ENCODE results near the gene NKIRAS2. TPM values are rescaled to one million over a fixed set of nuclear protein-coding genes. Genes with fewer than 3 reads are reported as not detected.

The NKIRAS2 gene
- total RNA-seq, 1 experiment from 2014 or later = 22.4 TPM

DNA sequence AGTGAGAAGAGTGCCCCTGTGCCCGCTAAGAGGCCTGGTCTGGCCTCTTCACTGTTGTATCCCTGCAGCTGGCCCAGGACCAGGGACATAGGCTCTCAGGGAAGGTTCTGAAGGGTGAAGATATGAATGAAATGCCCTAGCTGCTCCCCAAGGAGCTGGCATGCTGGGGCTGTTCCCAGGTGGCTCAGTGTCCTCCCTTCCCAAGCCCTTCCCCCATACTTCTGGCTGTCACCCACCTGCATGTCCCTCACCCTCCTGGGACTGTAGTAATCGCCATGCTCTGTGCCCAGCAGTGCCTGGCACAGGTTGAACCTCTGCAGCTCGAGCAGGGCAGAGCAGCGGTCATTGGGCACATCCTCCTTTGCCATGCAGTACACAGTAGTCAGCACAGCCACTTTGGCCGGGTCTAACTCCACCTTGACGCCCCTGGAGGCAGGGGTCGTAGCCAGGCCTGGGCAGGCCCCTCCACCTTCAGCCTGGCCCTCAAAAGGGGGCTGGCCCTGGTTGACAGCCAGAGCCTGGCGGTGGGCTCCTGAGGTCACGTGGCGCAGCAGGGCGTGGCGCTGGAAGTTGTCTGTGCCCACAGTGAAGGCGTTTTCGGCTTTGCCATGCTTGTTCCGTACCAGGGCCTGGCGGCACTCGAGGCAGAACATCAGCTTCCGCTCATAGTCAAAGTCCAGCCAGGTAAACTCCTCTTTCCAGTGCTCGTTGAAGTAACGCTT lies 22.9 kb downstream of the NKIRAS2 start:
- TF ChIP-seq, protein P1, sequence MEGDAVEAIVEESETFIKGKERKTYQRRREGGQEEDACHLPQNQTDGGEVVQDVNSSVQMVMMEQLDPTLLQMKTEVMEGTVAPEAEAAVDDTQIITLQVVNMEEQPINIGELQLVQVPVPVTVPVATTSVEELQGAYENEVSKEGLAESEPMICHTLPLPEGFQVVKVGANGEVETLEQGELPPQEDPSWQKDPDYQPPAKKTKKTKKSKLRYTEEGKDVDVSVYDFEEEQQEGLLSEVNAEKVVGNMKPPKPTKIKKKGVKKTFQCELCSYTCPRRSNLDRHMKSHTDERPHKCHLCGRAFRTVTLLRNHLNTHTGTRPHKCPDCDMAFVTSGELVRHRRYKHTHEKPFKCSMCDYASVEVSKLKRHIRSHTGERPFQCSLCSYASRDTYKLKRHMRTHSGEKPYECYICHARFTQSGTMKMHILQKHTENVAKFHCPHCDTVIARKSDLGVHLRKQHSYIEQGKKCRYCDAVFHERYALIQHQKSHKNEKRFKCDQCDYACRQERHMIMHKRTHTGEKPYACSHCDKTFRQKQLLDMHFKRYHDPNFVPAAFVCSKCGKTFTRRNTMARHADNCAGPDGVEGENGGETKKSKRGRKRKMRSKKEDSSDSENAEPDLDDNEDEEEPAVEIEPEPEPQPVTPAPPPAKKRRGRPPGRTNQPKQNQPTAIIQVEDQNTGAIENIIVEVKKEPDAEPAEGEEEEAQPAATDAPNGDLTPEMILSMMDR (IDR thresholded peaks at IDR 0.05) = no peak
- TF ChIP-seq, protein P2, sequence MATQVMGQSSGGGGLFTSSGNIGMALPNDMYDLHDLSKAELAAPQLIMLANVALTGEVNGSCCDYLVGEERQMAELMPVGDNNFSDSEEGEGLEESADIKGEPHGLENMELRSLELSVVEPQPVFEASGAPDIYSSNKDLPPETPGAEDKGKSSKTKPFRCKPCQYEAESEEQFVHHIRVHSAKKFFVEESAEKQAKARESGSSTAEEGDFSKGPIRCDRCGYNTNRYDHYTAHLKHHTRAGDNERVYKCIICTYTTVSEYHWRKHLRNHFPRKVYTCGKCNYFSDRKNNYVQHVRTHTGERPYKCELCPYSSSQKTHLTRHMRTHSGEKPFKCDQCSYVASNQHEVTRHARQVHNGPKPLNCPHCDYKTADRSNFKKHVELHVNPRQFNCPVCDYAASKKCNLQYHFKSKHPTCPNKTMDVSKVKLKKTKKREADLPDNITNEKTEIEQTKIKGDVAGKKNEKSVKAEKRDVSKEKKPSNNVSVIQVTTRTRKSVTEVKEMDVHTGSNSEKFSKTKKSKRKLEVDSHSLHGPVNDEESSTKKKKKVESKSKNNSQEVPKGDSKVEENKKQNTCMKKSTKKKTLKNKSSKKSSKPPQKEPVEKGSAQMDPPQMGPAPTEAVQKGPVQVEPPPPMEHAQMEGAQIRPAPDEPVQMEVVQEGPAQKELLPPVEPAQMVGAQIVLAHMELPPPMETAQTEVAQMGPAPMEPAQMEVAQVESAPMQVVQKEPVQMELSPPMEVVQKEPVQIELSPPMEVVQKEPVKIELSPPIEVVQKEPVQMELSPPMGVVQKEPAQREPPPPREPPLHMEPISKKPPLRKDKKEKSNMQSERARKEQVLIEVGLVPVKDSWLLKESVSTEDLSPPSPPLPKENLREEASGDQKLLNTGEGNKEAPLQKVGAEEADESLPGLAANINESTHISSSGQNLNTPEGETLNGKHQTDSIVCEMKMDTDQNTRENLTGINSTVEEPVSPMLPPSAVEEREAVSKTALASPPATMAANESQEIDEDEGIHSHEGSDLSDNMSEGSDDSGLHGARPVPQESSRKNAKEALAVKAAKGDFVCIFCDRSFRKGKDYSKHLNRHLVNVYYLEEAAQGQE (IDR thresholded peaks at IDR 0.05; ENCODE audit: insufficient read depth in 1 of 2, low read depth in 2 of 2, low read length in 1 of 2) = no peak
- TF ChIP-seq TCF7L2 (IDR thresholded peaks at IDR 0.05; ENCODE audit: low read depth, low read length) (no peak), SIN3A (IDR thresholded peaks at IDR 0.05; ENCODE audit: borderline replicate concordance, insufficient read depth, low read depth, low read length) (no peak), POLR2AphosphoS5 (IDR thresholded peaks at IDR 0.05; ENCODE audit: low read depth, low read length) (no peak)
- no peak for DNase-seq (ENCODE audit: low read depth, low spot score)
- ChIA-PET POLR2A (no interaction called here), CTCF (no interaction called here)
- intact Hi-C loops (cut with micrococcal nuclease; ENCODE audit: unreplicated experiment) = no loop called here
- no peak overlapping the region for H3K27ac ChIP-seq (ENCODE audit: low read length)
- no peaks in the 10 kb centered on the region for H3K27me3 ChIP-seq (ENCODE audit: control insufficient read depth, insufficient read depth, low read length)
- H3K4me1 ChIP-seq (ENCODE audit: control insufficient read depth, insufficient read depth, low read length) = no peaks in the 10 kb centered on the region
- no peak overlapping the region for H3K4me3 ChIP-seq (ENCODE audit: low read depth in 2 of 2, low read length in 2 of 2)
- in situ Hi-C loops (cut with HindIII; ENCODE audit: low pct_unique_long_range_greater_than_20kb, low sequenced_read_pairs) = no loop called here
- no peaks in the 10 kb centered on the region for H3K36me3 ChIP-seq (ENCODE audit: control insufficient read depth, insufficient read depth, low read length)
- BruUV-seq (replicated peaks) = no TSS peak
- ATAC-seq = no peak
- no peaks in the 10 kb centered on the region for H3K9me3 ChIP-seq (ENCODE audit: control insufficient read depth, insufficient read depth, low read depth, low read length)

DNA sequence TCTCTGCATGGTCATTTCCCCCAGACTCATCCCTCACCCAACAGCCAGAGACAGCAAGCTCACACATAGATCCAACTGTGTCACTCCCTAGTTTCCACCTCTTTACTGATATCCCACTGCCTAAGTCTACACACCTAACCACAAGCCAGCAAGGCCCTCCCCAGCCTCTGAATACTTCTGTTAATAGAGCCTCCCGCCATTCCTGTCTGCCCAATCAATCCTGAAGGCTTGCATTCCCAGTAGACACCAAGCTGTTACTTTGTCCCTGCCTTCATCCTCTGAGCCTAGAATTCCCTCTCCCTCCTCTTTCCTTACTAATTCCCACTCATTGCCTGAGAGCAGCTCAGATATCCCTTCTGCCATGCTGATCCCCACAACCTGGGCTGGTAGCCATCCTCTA lies 25.8 kb downstream of the NKIRAS2 start:
- in situ Hi-C loops (cut with HindIII; ENCODE audit: low pct_unique_long_range_greater_than_20kb, low sequenced_read_pairs) = no loop called here
- BruUV-seq (replicated peaks) = no TSS peak

More for the DNA sequence above, 25.8 kb downstream of the NKIRAS2 start:
- TF ChIP-seq SIN3A (IDR thresholded peaks at IDR 0.05; ENCODE audit: borderline replicate concordance, insufficient read depth, low read depth, low read length) (no peak), POLR2AphosphoS5 (IDR thresholded peaks at IDR 0.05; ENCODE audit: low read depth, low read length) (no peak), TCF7L2 (IDR thresholded peaks at IDR 0.05; ENCODE audit: low read depth, low read length) (no peak)
- TF ChIP-seq, protein P2 (IDR thresholded peaks at IDR 0.05; ENCODE audit: insufficient read depth in 1 of 2, low read depth in 2 of 2, low read length in 1 of 2) = no peak
- TF ChIP-seq, protein P1 (IDR thresholded peaks at IDR 0.05) = no peak
- H3K4me1 ChIP-seq (ENCODE audit: control insufficient read depth, insufficient read depth, low read length) = peaks cover 2% of the 10 kb centered on the region; the same call in 1 of the 2 replicates
- H3K4me3 ChIP-seq (ENCODE audit: low read depth in 2 of 2, low read length in 2 of 2) = no peak overlapping the region
- no peaks in the 10 kb centered on the region for H3K27me3 ChIP-seq (ENCODE audit: control insufficient read depth, insufficient read depth, low read length)
- intact Hi-C loops (cut with micrococcal nuclease; ENCODE audit: unreplicated experiment) = no loop called here
- H3K36me3 ChIP-seq (ENCODE audit: control insufficient read depth, insufficient read depth, low read length) = no peaks in the 10 kb centered on the region
- no peaks in the 10 kb centered on the region for H3K9me3 ChIP-seq (ENCODE audit: control insufficient read depth, insufficient read depth, low read depth, low read length)
- ChIA-PET POLR2A (interaction anchor here (0.6 kb wide), 1 partner anchor 39 kb away, joined by 3 read pairs; no protein-coding TSS in a partner anchor), CTCF (no interaction called here)
- ATAC-seq (no peak), DNase-seq (ENCODE audit: low read depth, low spot score) (no peak)
- H3K27ac ChIP-seq (ENCODE audit: low read length) = no peak overlapping the region
